Hematopoietic multipotent progenitor cell treated with erythropoietin and hydrocortisone succinate and interleukin-3 and kit ligand, for 15 days (in vitro differentiated cells): ENCODE measurements around the gene SLC27A6.
"Not testable (repeated sequence)": the region's sequence is repeated elsewhere in the genome, so short reads cannot be mapped to it uniquely, and the experiment has no call there.

ENCODE experiments used
- DNase-seq: peaks from one replicate; pipeline ENCODE4 v3.0.0-alpha.2; 2015; ENCODE audit warnings: low spot score

SLC27A6 gene, protein sequence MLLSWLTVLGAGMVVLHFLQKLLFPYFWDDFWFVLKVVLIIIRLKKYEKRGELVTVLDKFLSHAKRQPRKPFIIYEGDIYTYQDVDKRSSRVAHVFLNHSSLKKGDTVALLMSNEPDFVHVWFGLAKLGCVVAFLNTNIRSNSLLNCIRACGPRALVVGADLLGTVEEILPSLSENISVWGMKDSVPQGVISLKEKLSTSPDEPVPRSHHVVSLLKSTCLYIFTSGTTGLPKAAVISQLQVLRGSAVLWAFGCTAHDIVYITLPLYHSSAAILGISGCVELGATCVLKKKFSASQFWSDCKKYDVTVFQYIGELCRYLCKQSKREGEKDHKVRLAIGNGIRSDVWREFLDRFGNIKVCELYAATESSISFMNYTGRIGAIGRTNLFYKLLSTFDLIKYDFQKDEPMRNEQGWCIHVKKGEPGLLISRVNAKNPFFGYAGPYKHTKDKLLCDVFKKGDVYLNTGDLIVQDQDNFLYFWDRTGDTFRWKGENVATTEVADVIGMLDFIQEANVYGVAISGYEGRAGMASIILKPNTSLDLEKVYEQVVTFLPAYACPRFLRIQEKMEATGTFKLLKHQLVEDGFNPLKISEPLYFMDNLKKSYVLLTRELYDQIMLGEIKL

DNA sequence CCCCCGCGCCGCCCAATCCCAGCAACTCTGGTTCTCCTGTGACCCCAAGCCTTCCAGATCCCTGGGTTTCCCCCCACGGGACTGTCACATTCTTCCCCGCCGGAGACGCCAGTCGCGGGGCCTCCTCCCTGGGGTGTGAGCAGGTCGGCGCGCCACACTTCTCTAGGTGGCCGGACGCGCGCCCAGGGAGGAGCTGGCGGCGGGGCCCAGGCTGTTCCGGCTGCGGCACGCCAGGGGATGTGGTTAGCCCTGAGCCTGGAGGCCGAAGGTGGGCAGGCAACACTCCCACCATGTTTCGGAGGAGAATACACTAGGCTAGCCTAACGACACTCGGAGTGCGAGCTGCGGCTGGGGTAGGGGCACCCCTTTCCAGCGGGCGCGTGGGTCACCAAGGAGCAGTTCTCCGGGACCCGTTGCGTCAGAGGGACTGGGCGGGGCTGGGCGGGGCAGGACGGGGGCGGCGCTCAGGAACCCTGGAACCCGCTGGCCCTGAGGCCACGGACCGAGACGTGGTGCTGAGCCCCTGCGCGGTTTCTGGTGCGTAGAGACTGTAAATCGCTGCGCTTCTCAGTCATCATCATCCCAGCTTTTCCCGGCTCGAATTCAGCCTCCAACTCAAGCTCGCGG lies at the start of gene SLC27A6:
Gene SLC27A6 (plus strand): TSS at position 478 of the 627 bp plus-strand sequence. CDS start 650 bp downstream, outside the sequence.
- DNase-seq: no peak

DNA sequence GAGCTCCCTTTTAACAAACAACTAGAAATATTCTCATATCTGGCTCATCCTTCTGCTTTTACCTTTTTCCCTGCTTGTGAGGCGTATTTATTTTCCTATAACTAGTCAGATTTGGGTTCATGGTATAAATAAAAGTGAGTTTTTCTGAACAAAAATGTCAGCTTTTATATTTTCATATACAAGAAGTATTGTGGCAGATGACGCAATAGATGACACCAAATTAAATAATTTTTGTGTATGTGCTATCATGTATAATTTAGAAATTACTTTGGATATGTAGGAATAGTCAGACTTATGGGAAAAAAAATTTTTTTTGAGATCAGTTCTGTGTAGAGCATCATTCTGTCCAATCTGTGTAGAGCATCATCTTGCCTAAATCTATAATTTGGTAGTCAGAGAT lies 45.7 kb upstream of the SLC27A6 start:
- DNase-seq: no peak

DNA sequence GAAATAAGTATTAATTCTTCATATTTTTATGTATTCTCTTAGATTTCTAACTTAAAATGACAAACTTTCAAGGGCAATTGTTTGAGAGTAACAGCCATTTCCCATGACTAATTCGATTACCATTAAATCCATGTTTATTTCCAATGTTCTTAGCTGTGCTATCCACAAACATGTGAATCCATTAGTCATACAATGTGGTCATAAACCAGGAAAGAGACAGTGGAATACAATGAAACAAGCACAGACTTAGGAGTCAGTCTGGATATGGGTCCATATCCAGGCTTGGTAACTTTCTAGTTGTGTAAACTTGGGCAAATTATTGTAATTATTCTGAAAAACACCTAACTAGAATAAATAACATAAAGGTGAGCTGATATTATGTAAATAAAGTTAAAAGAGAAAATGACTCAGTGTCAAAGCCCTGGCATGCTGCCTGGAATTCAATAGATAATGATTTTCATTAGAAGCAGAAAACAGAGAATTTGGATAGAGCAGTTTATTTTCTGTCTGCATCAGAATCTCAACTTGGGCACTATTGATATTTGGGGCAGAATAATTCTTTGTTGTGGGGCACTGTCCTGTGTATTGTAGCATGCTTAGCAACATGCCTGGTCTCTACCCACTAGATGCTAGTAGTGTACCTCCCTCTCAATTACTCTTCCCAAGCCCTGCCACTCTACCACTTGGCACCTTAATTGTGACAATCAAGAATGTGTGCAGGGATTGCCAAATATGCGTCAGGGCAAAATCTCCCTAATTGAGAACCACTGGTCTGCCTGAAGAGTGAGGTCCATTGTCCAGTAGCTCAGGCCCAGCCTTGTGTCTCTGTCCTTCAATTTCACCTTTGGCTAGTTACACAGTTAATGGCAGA lies 44.7 kb upstream of the SLC27A6 start:
- DNase-seq: no peak

DNA sequence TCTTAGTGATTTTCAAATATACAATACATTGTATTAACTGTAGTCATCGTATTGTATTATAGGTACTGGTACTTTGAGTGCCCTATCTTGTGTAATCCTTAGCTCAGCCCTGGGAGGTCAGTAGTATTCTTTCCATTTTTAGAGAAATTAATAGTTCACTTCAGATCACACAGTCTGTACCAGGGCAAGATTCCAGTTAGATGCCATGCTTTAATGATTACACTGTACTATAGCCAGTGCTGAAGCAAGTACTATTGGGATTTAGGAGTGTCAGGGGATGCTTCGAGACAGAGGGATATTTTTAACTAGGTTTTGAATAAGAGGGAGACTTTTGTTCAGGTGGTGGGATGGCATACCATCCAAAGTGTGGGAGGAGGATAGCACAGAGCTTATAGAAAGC lies 41.0 kb upstream of the SLC27A6 start:
- no peak for DNase-seq

DNA sequence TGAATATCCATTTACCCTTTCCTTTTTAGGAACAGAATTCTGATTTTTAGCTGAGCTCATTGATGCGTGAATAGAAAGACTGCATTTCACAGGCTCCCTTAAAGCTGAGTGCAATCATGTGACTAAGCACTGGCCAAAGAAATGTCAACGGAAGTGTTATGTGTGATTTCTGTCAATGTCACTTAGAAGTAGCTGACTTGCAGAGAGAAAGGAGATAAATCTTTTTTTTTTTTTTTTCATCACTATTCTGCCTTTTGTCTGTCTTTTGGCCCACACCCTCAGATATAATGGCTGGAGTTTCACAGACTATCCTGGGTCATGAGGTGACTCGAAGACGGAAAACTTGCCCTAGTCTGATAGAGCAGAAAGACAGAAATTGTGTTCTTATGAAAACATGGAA lies 39.3 kb upstream of the SLC27A6 start:
- DNase-seq: no peak

DNA sequence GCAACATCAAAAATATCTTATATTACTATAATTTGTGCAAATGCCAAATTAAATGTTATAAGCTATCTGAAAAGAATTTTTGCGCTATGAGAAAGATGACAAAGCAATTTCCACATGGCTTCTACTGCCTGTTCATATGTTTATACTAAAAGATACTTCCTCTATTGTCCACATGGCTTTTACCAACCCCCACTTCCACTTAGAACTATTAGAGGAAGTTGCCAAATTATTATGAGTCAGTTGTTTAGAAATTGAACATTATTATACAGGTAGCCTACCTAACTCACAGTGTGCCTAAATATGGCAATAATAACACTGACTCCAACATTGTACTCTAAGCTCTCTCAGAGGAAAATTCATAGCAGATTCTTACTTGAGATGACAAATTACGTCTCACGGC lies 37.6 kb upstream of the SLC27A6 start:
- DNase-seq: no peak

DNA sequence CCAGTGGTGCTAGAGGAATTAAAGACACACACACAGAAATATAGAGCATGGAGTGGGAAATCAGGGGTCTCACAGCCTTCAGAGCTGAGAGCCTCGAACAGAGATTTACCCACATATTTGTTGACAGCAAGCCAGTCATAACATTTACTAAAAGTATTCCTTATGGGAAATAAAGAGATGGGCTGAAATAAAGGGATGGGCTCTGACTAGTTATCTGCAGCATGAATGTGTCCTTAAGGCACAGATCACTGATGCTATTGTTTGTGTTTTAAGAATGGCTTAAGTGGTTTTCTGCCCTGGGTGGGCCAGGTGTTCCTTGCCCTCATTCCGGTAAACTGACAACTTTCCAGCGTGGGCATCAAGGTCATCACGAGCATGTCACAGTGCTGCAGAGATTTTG lies 33.1 kb upstream of the SLC27A6 start:
- DNase-seq: not testable (repeated sequence)

DNA sequence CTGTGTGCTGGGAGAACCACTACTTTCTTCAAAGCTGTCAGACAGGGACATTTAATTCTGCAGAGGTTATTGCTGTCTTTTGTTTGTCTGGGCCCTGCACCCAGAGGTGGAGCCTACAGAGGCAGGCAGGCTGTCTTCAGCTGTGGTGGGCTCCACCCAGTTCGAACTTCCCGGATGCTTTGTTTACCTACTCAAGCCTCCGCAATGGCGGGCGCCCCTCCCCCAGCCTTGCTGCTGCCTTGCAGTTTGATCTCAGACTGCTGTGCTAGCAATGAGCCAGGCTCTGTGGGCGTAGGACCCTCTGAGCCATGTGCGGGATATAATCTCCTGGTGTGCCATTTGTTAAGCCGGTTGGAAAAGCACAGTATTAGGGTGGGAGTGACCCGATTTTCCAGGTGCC lies 22.2 kb upstream of the SLC27A6 start:
- DNase-seq: not testable (repeated sequence)

DNA sequence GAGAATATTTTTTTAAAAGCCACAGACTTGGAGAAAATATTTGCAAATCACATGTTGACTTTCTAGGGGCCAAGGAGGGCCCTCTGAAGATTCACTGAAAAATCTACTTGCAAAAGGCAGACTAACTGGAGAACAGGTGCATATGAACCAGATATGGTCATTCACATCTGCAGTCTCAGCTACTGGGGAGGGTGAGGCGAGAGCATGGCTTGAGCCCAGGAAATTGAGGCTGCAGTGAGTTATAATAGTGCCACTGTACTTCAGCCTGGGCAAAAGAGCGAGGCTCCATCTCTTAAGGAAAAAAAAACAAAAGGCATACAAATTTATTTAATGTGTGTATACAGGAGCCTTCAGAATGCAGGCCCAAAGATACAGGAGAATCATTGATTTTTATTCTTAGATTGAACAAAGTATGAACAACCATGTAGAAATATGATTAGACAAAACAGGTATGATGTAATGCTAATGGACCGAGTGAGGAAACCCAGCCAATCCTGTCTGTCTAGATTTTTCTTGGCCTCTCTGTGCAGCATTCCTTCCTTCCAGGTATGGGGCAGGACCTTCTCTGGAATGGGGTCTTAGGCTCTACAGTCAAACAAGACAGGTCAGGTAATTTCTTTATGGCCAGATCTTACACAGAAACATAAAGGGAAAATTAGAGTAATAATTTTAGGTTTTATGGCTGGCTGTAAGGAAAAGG lies 15.3 kb upstream of the SLC27A6 start:
- DNase-seq: no peak

DNA sequence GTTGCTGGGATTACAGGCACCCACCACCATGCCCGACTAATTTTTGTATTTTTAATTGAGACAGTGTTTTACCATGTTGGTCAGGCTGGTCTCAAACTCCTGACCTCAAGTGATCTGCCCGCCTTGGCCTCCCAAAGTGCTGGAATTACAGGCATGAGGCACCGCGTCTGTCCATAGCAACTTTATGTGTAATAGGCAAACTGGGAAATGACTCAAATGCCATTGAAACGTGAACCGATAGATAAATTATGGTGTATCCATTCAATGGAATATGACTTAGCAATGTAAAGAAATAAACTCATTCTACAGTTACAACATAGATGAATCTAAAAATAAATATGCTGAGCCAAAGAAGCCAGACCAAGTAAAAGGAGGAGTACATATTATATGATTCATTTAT lies 14.0 kb upstream of the SLC27A6 start:
- not testable (repeated sequence) for DNase-seq

DNA sequence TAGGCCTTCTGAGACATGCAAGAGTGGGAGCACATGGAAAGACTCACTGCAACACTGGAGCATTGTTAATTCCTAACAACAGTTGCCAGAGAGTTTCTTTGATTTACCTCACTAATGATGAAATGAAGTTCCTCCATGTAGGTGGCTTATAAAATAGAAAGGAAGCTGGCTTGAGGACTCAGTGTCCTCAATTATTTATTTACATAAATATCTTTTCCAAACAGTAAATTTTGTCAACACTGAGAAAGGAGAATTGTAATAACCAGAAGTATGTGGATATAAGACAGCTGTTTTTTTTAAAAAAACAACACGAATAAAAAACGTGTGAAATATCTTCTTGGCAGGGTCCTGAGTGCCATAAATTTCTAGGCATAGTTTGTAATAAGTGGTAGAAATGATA lies 9.1 kb upstream of the SLC27A6 start:
- no peak for DNase-seq

DNA sequence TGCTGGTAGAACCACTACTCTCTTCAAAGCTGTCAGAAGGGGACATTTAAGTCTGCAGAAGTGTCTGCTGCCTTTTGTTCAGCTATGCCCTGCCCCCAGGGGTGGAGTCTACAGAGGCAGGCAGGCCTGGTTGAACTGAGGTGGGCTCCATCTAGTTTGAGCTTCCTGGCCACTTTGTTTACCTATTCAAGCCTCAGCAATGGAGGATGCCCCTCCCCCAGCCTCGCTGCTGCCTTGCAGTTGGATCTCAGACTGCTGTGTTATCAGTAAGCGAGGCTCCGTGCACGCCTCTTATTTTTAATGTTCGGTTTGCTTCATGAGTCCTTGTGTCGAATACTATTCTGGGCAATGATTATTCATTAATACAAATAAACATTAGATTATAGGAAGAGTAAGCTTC lies 3.1 kb upstream of the SLC27A6 start:
- no peak for DNase-seq

DNA sequence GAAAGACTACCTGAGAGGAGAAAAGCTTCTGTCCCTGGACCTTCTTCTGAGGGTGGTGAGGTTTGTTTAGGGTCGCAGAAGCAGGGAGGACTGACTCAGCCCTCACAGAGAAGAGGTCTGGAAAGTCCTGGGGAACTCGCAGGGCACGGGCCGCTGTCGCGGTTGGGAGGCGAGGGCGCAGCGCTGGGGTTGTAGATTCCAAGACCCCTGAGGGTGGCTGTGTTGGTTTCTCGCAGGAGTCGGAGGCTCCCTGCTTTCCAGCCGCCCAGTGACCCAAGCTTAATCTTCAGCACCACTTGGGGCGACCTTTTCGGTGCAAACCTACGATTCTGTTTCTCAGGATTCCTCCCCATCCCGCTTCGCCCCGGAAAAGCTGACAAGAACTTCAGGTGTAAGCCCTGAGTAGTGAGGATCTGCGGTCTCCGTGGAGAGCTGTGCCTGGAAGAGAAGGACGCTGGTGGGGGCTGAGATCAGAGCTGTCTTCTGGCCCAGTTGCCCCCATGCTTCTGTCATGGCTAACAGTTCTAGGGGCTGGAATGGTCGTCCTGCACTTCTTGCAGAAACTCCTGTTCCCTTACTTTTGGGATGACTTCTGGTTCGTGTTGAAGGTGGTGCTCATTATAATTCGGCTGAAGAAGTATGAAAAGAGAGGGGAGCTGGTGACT lies 482 bp downstream of the SLC27A6 start:
- DNase-seq: no peak

DNA sequence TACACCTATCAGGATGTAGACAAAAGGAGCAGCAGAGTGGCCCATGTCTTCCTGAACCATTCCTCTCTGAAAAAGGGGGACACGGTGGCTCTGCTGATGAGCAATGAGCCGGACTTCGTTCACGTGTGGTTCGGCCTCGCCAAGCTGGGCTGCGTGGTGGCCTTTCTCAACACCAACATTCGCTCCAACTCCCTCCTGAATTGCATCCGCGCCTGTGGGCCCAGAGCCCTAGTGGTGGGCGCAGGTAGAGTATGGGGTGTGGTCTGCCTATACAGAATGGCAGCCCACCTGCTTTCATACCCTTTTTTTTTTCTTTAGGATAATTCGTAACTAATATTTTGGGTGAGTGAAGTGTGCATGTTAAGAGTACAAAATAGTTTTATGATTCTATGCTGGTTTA lies 1.1 kb downstream of the SLC27A6 start:
- no peak for DNase-seq

DNA sequence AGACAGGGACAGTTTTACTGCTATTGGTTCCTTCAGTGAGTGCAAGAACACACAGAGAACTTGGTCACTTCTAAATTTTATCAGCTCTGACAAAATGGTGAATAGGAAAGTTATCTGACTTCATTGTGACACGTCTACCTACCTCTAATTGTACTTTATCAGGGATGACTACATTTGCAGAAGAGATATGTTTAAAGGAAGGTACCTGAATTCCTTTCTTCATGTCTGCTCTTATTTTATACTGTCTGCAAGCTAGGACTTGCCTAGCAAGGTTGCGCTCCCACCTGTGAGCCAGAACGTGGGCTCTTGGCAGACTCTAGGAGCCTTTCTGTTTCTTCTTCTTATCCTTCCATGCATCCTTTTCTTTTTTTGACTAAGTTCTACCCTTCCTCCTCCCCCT lies 1.6 kb downstream of the SLC27A6 start:
- DNase-seq: no peak

DNA sequence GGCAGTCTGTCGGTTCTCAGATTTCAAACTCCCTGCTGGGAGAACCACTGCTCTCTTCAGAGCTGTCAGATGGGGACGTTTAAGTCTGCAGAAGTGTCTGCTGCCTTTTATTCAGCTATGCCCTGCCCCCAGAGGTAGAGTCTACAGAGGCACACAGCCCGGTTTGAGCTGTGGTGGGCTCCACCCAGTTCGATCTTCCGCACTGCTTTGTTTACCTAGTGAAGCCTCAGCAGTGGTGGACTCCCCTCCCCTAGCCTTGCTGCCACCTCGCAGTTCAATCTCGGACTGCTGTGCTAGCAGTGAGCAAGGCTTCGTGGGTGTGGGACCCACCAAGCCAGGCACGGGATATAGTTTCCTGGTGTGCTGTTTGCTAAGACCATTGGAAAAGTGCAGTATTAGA lies 8.0 kb downstream of the SLC27A6 start:
- no peak for DNase-seq

DNA sequence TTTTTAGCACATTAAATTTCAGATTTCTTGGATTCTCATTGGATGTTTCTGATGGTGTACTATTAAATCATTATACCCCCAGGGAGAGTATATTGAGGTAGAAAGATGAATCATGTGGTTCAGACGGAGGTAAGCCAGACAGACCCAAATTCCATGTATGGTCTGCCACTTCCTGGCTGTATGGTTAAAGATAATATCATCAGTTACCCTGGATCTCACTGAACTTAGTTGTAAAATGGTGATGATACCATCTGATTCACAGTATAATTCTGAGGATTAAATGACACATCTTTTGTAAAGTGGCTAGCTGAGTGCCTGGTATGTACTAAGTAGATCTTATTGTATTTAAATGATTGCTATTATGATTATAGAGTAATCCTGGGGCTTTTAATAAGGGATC lies 9.3 kb downstream of the SLC27A6 start:
- DNase-seq: no peak

DNA sequence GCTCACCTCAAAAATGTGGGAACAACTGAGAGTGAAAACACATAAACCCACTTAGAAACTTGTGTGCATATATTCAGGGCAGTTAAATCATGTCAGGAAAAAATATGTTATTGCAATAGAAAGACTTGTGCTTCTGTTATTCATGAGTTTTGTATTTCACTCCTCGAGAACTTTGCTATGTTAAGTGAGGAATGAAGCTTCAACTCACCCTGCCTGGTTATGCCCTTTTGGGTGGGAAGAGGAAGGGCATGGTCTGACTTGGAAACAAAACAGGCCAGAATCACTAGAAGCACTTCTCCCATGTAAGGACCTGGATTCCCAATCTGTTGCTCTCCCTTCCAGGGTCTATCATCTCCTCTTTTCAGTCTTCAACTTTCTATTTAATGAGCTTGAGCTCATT lies 14.5 kb downstream of the SLC27A6 start:
- no peak for DNase-seq

DNA sequence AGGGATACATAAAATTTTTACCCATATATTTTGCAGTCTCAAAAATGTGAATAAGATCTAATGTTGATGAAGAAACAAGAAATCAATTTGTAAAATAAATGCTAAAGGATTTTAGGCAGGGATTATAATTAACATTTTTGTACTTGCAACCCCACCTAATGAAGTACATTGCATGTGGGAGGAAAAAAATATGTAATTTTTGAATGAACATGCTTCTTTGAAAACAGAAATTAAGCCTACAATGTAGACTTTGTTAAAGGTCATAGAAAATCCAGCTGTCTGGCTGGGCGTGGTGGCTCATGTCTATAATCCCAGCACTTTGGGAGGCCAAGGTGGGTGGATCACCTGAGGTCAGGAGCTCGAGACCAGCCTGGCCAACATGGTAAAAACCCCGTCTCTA lies 15.6 kb downstream of the SLC27A6 start:
- DNase-seq: no peak

DNA sequence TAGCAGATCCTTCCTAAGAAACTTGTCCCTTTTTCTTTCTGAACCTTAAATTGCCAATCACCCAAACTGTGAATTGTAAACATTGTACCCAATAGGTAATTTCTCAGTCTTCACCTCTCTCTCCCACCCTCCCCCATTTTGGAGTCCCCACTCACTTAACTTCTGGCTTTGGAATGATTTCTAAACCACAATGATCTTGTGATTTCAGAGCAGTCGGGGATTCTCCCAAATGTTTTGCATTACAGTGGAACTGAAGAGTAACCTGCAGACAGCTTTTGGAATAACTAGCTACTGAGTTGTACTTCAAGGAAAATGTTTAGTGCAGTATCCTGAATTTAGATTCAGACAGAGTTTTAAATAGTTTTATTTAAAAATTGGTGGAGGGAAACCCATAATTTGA lies 19.2 kb downstream of the SLC27A6 start:
- DNase-seq: no peak

DNA sequence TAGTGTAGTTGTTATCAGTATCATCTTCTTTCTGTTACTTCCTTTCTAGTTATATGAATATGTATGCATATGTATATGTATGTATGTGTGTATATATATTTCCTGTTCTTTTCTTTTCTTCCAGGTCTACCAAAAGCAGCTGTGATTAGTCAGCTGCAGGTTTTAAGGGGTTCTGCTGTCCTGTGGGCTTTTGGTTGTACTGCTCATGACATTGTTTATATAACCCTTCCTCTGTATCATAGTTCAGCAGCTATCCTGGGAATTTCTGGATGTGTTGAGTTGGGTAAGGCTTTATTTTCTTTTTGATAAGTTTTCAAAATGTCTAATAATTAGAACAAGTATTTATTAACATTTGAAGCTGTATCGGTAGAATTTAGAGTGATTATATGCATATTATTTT lies 23.2 kb downstream of the SLC27A6 start:
- DNase-seq: no peak
